Astrocyte (in vitro differentiated cells and primary cell): ENCODE measurements around the gene ARHGAP24.

Experiments used
- CTCF ChIP-seq: IDR thresholded peaks from 2 replicates; pipeline ENCODE4 v1.5.1; 2011; ENCODE audit warnings: low read depth, mild to moderate bottlenecking, inconsistent platforms, low read length, moderate library complexity; ENCODE audit not compliant: insufficient read depth
- EZH2 ChIP-seq: IDR thresholded peaks from 2 replicates; pipeline ENCODE4 v1.6.1; 2012; ENCODE audit warnings: mild to moderate bottlenecking, low read length, inconsistent platforms; ENCODE audit not compliant: insufficient read depth

- TF ChIP-seq CTCF (no peak), EZH2 (no peak)
These were observed 124.0 kb downstream of the ARHGAP24 start for GRCh38 chr4:85598936-85599335.
